Amygdala (tissue), 56 donors: ENCODE measurements around the gene MYO15B.

ENCODE experiments used
- DNase-seq, 56 donors: peaks; one replicate each; lab custom pipeline; 2025; lab: John Stamatoyannopoulos, UW

Gene MYO15B

GRCh38 chr17:75557852-75558665 lies 29.5 kb upstream of the MYO15B start:
- DNase-seq = peak in 5 of 56 donors; percentile 33 to 57 (median 50)

DNA sequence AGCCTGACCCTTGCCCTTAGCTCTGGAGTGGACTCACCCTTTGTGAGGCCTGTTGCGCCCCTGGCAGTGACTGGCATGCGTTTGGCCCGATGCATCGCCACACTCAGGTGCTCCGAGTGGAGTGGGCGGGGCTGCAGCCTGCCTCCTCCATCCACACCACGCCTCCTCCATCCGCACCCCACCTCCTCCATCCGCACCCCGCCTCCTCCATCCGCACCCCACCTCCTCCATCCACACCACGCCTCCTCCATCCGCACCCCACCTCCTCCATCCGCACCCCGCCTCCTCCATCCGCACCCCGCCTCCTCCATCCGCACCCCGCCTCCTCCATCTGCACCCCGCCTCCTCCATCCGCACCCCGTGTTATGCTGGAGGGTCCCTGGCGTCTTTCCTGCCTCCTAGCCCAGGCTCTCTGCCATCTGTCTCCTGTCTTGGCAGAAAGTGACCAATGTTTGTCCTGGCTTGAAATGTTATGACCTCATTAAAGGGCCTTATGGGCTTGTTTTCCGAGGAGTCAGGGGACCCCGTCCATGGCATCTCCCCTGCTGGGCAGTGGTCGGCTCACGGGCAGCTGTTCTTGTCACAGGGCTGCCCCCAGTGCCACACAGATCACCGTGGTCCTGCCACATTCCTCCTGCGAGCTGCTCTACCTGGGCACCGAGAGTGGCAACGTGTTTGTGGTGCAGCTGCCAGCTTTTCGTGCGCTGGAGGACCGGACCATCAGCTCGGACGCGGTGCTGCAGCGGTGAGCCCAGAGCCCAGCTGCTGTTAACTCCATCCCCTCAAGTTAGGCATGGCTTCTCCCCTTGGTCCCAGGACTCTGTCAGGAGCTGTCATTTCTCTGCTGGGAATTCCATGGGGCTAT lies 28.7 kb upstream of the MYO15B start:
- peak in 1 of 56 donors; percentile 18 for DNase-seq

GRCh38 chr17:75559958-75560533 lies 27.6 kb upstream of the MYO15B start:
- DNase-seq = no peak

- no peak for DNase-seq
Observed at GRCh38 chr17:75561927-75562603, 25.5 kb upstream of the MYO15B start.

- DNase-seq = no peak
Observed at GRCh38 chr17:75563063-75563758, 24.4 kb upstream of the MYO15B start.

- DNase-seq = no peak
Observed at GRCh38 chr17:75564195-75564594, 23.4 kb upstream of the MYO15B start.

DNA sequence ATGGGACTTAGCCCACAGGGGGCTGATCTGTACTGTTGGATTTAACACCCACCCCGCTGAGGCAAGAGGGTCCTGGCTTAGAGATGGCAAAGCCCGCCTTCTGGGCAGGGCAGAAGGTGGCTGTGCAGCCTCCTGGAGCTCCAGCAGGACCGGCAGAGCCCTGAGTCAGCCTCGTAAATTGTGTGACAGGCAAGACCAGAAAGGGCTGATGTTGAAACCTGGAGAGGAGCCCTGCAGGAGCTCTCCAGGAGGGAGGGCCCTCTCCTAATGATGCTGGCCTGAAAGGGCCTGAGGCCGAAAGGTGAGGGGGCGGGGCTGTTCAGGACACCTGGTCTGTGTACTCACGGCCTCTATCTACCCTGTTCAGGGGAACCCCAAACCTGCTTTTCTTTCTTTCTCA lies 22.5 kb upstream of the MYO15B start:
- DNase-seq = no peak

DNA sequence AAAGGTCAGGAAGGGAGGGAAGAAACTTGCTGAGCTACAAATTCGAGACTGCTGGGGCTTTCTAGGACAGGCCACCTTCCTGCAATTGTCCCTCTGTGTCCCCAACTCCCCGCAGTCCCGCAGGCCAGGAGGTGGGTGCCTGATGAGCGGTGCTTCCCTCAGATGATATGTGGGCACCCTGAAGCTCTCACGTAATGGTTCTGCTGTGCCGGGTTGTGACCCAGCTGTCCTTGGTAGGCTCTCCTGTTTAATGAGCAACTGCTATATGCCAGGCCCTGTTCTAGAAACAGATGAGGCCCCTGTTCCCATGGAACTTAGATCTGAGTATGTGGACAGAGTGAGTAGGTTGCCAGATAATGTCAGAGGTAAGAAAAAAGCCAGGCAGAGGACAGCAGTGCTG lies 22.0 kb upstream of the MYO15B start:
- no peak for DNase-seq

- DNase-seq = no peak
Observed at GRCh38 chr17:75566416-75566815, 21.2 kb upstream of the MYO15B start.

DNA sequence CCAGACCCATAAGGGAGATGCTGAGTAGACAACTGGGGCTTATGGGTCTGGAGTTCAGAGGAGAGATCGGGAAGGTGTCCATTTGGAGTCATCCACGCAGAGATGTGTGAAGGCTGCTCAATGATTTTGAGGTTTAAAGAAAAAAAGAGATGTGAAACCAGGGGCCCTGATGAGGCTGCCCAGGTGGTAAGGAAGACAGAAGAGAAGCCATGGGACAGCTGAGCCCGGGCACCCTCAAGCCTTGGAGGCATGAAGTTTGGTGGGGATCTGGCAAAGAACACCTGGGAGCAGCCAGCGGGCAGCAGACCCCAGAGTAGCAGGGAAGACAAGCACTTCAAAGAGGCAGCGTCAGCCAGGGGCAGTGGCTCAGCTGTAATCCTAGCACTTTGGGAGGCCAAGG lies 20.8 kb upstream of the MYO15B start:
- DNase-seq = no peak

DNA sequence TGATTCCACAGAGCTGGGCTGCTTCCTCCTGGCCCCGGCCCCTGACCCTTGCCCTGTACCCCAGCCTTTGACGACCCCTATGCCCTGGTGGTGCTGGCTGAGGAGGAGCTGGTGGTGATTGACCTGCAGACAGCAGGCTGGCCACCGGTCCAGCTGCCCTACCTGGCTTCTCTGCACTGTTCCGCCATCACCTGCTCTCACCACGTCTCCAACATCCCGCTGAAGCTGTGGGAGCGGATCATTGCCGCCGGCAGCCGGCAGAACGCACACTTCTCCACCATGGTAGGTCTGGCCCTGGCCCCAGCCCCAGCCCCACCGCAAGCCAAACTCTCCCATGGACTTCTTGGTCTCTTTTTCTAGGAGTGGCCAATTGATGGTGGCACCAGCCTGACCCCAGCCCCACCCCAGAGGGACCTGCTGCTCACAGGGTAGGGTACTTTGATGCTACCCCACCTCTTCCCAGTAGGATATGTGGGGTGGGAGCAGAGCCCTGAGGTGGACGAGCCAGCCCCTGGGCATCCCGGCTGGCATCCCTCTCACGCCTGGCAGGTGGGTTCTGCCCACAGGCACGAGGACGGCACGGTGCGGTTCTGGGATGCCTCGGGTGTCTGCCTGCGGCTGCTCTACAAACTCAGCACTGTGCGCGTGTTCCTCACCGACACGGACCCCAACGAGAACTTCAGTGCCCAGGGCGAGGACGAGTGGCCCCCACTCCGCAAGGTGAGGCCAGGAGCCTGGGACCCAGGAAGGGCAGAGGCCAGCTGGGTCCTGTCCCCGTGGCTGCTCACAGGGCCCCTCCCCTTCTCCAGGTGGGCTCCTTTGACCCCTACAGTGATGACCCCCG lies 19.0 kb upstream of the MYO15B start:
- no peak for DNase-seq

- DNase-seq = no peak
Observed at GRCh38 chr17:75570034-75570676, 17.4 kb upstream of the MYO15B start.

GRCh38 chr17:75570772-75571171 lies 16.8 kb upstream of the MYO15B start:
- DNase-seq = no peak

DNA sequence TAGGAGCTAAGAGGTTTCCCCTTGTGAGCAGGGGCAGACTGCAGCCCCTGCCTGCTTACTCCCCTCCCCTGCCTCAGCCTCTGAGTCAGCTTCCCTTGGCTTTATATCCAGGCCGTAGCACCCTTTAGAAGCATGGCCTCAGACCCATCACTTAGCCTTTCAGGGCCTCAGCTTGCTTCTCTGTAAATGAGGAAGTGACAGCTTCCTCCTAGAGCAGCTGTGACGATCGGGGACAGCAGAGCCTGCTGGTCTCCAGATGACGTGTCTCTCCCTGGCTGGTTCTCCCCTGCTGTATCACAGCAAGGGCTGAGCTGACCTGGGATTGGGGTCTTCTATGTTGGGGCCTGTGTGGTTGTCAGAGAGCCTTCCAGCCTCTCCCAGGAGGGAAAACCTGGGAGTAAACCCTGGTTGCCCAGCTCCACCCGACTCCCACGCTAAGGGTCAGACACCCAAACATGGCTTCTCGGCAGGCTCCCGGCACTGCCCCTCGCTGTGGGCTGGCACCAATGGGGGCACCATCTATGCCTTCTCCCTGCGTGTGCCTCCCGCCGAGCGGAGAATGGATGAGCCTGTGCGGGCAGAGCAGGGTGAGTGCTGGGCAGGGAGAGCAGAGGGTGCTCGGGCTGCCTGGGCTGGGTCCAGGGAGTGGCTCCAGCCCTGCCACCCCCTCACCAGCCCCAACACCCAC lies 16.3 kb upstream of the MYO15B start:
- peak in 19 of 56 donors; percentile 3 to 58 (median 23) for DNase-seq

DNA sequence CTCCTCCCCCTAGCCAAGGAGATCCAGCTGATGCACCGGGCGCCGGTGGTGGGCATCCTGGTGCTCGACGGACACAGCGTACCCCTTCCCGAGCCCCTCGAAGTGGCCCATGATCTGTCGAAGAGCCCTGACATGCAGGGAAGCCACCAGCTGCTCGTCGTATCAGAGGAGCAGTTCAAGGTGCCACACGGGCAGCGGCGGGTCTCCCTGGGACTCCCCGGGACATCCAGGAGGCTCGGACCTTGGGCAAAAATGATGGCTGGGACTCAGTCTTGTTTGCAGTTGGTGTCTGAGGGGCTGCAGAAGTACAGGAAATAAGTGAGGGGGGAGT lies 15.8 kb upstream of the MYO15B start:
- no peak for DNase-seq

- no peak for DNase-seq
Observed at GRCh38 chr17:75572713-75573539, 14.7 kb upstream of the MYO15B start.

- no peak for DNase-seq
Observed at GRCh38 chr17:75573540-75573957, 14.1 kb upstream of the MYO15B start.
